ENCODE data around the gene C2orf76. TPM values are rescaled to one million over a fixed set of nuclear protein-coding genes. Genes with fewer than 3 reads are reported as not detected.
A peak's percentile ranks its signal among the peaks of the same experiment; 100 is the strongest.
"Not testable (repeated sequence)": the region's sequence is repeated elsewhere in the genome, so short reads cannot be mapped to it uniquely, and the experiment has no call there.

The C2orf76 gene
- total RNA-seq, 4 donors from 2014 or later: 5.3 to 19.9 (median 13.3) TPM

DNA sequence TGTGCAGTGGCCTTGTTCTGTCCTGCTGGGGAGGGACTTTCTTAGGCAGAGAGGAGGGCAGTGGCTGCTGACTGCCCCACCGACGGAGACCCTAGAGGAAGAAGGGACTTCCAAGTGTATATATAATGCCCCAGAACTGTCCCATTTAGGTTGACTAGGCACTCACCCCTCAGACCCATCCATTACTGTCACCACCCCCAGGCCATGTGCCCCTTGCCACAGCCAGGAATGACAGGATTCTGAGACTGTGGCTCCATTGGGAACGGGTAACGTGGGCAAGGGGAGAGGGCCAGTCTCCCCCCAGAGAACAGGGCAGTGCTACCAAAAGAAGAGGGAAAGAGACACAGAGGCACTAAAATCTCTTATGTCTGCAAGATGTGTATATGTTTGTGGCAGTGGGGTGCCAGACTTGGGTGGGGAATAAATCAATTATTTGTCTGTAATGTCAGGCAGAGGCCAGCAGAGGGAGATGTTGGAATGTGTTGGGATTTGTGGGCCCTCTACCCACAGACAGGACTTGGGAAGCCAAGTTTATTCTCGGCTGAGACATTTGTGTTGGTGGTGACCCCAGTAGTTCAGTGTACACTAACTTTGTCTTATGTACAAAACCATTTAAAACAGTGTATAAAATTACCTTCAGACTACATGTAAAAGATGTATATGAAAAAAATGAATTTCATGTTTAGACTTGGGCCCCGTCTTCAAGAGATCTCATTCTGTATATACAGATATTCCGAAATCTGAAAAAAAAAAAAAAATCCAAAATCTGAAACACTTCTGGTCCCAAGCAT, 41.0 kb upstream of the C2orf76 start:
- H3K9me3 ChIP-seq: no peaks in the 10 kb centered on the region
- no peak overlapping the region for H3K27ac ChIP-seq
- H3K4me1 ChIP-seq: peaks cover 4 to 9% of the 10 kb centered on the region in 2 donors
- H3K27me3 ChIP-seq: no peaks in the 10 kb centered on the region
- TF ChIP-seq POLR2A (IDR thresholded peaks at IDR 0.05): no peak
- TF ChIP-seq, protein P1, sequence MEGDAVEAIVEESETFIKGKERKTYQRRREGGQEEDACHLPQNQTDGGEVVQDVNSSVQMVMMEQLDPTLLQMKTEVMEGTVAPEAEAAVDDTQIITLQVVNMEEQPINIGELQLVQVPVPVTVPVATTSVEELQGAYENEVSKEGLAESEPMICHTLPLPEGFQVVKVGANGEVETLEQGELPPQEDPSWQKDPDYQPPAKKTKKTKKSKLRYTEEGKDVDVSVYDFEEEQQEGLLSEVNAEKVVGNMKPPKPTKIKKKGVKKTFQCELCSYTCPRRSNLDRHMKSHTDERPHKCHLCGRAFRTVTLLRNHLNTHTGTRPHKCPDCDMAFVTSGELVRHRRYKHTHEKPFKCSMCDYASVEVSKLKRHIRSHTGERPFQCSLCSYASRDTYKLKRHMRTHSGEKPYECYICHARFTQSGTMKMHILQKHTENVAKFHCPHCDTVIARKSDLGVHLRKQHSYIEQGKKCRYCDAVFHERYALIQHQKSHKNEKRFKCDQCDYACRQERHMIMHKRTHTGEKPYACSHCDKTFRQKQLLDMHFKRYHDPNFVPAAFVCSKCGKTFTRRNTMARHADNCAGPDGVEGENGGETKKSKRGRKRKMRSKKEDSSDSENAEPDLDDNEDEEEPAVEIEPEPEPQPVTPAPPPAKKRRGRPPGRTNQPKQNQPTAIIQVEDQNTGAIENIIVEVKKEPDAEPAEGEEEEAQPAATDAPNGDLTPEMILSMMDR (IDR thresholded peaks at IDR 0.05): peak; percentile 41 to 97 (median 84)
- no peaks in the 10 kb centered on the region for H3K36me3 ChIP-seq
- no peak overlapping the region for H3K4me3 ChIP-seq (replicated peaks in 1 of 3)
- WGBS, 2 donors: 66 to 75% methylated on average over 5 to 7 of the region's 7 CpGs
- DNase-seq: peak; percentile 45 to 55
- intact Hi-C loops (cut with DNase I): loop anchor here (2.0 kb wide), 1 partner anchor 69 kb away; no protein-coding TSS in a partner anchor

DNA sequence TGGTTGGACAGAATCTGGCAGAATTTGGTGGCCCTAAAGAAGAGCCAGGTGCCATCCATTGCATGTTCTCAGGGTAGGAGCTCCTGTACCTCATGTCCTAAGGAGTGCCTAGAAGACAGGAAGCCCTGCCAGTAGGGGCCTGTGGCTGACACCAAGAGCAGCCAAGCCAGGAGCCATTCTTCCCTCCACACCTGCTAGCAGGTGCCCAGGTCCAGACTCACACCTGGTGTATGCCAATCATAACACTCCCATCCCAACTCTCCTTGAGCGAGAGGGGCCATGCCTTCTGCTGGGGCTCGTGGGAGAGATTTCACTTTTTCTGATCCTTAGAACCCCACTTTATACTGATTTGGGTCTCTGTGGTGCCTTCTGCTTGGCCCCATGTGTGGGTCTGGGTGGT, 38.5 kb upstream of the C2orf76 start:
- 100% methylated on average over 2 of the region's 2 CpGs for WGBS, 2 donors

DNA sequence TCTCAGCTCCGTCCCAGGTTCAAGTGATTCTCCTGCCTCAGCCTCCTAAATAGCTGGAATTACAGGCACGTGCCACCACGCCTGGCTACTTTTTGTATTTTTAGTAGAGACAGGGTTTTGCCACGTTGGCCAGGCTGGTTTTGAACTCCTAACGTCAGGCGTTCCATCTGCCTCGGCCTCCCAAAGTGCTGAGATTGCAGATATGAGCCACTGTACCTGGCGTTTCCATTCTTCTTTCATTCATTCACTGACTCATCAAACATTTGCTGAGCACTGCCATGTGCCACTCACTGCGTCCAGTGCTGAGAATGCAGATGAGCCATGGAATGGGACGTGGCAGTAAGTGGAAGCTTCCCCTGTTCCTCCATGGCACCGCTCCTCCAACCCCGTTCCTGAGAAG, 37.0 kb upstream of the C2orf76 start:
- H3K4me3 ChIP-seq (replicated peaks in 1 of 3); H3K27ac ChIP-seq; H3K9me3 ChIP-seq; H3K4me1 ChIP-seq; H3K27me3 ChIP-seq; DNase-seq; intact Hi-C loops (cut with DNase I); H3K36me3 ChIP-seq: not testable (repeated sequence)
- 83 to 86% methylated on average over 12 of the region's 12 CpGs for WGBS, 2 donors

More for the DNA sequence above, 38.5 kb upstream of the C2orf76 start:
- intact Hi-C loops (cut with DNase I): no loop called here
- no peaks in the 10 kb centered on the region for H3K27me3 ChIP-seq
- no peaks in the 10 kb centered on the region for H3K36me3 ChIP-seq
- H3K4me3 ChIP-seq (replicated peaks in 1 of 3): no peak overlapping the region
- TF ChIP-seq POLR2A (IDR thresholded peaks at IDR 0.05): no peak
- TF ChIP-seq, protein P1 (IDR thresholded peaks at IDR 0.05): no peak
- no peak for DNase-seq
- H3K4me1 ChIP-seq: peaks cover 4 to 9% of the 10 kb centered on the region in 2 donors
- H3K9me3 ChIP-seq: no peaks in the 10 kb centered on the region
- H3K27ac ChIP-seq: no peak overlapping the region

- peaks cover 4 to 5% of the 10 kb centered on the region in 2 donors for H3K4me1 ChIP-seq
- intact Hi-C loops (cut with DNase I): no loop called here
- H3K4me3 ChIP-seq (replicated peaks in 1 of 3): no peak overlapping the region
- no peaks in the 10 kb centered on the region for H3K36me3 ChIP-seq
- peak; percentile 66 to 77 for DNase-seq
- H3K27me3 ChIP-seq: no peaks in the 10 kb centered on the region
- H3K27ac ChIP-seq: peak overlapping the region in 1 of 3 donors; percentile 58
- H3K9me3 ChIP-seq: no peaks in the 10 kb centered on the region
- TF ChIP-seq POLR2A (IDR thresholded peaks at IDR 0.05): no peak
- TF ChIP-seq, protein P1 (IDR thresholded peaks at IDR 0.05): no peak
- 76 to 80% methylated on average over 10 of the region's 10 CpGs for WGBS, 2 donors
These were observed 36.3 kb upstream of the C2orf76 start for GRCh38 chr2:119402645-119403560.

GRCh38 chr2:119402106-119402505, 35.5 kb upstream of the C2orf76 start:
- H3K27me3 ChIP-seq: no peaks in the 10 kb centered on the region
- WGBS, 2 donors: 93 to 97% methylated on average over 5 of the region's 5 CpGs
- H3K27ac ChIP-seq: peak overlapping the region in 1 of 3 donors; percentile 58
- no peak for TF ChIP-seq POLR2A (IDR thresholded peaks at IDR 0.05)
- TF ChIP-seq, protein P1 (IDR thresholded peaks at IDR 0.05): no peak
- intact Hi-C loops (cut with DNase I): no loop called here
- peaks cover 4 to 5% of the 10 kb centered on the region in 2 donors for H3K4me1 ChIP-seq
- H3K9me3 ChIP-seq: no peaks in the 10 kb centered on the region
- no peak for DNase-seq
- no peak overlapping the region for H3K4me3 ChIP-seq (replicated peaks in 1 of 3)
- no peaks in the 10 kb centered on the region for H3K36me3 ChIP-seq

All from thyroid gland (tissue), 4 donors.